Keratinocyte (primary cell): ENCODE data around the gene SARNP. TPM values are rescaled to one million over a fixed set of nuclear protein-coding genes. Genes with fewer than 3 reads are reported as not detected.
A peak's percentile ranks its signal among the peaks of the same experiment; 100 is the strongest.

Source experiments
- DNase-seq: peaks from one replicate; pipeline ENCODE4 v3.0.0-alpha.2; 2011; ENCODE audit warnings: low read depth, missing footprints, low spot score
- FAIRE-seq: peaks from 2 replicates; lab custom pipeline; 2011; peaks lifted over from hg19 to GRCh38; lab: Jason Lieb, UNC
- H2AFZ ChIP-seq: 2 replicates; pipeline ENCODE4 v1.6.0; 2012; ENCODE audit warnings: low read length, control low read depth, inconsistent platforms; ENCODE audit not compliant: control insufficient read depth
- H3K27ac ChIP-seq: 2 replicates; pipeline ENCODE4 v1.5.1; 2011; ENCODE audit warnings: low read length; ENCODE audit not compliant: control insufficient read depth, insufficient read depth
- H3K27me3 ChIP-seq: 3 replicates; pipeline ENCODE4 v1.6.0; 2011; ENCODE audit warnings: low read length; ENCODE audit not compliant: control insufficient read depth, insufficient read depth; ENCODE audit errors: extremely low read depth
- H3K36me3 ChIP-seq, 2 experiments: 2 replicates in 1 of 2; 3 replicates in 1 of 2; pipeline ENCODE4 v1.5.1; 2011; ENCODE audit warnings: low read length in 2 of 2, mild to moderate bottlenecking in 1 of 2; ENCODE audit not compliant: control insufficient read depth in 2 of 2, insufficient read depth in 2 of 2; ENCODE audit errors: extremely low read depth in 1 of 2
- H3K4me1 ChIP-seq: 3 replicates; pipeline ENCODE4 v1.5.1; 2011; ENCODE audit warnings: low read length; ENCODE audit not compliant: control insufficient read depth, insufficient read depth; ENCODE audit errors: extremely low read depth
- H3K4me2 ChIP-seq: 3 replicates; pipeline ENCODE4 v1.6.0; 2011; ENCODE audit warnings: low read depth, low read length; ENCODE audit not compliant: control insufficient read depth, insufficient read depth; ENCODE audit errors: extremely low read depth
- H3K4me3 ChIP-seq, 3 experiments: fragments of 200-600 bp in 1 of 3; sonication (generic) in 1 of 3; 2 replicates in 2 of 3; 3 replicates in 1 of 3; pipeline ENCODE4 v1.5.1; 2011 to 2016; ENCODE audit warnings: low read length in 3 of 3, mild to moderate bottlenecking in 3 of 3, control low read depth in 2 of 3, inconsistent platforms in 1 of 3, low read depth in 1 of 3, mixed read lengths in 1 of 3, mixed run types in 1 of 3, moderate library complexity in 1 of 3; ENCODE audit not compliant: control insufficient read depth in 2 of 3, insufficient read depth in 2 of 3; ENCODE audit errors: extremely low read depth in 1 of 3
- H3K79me2 ChIP-seq: 2 replicates; pipeline ENCODE4 v1.6.0; 2012; ENCODE audit warnings: low read length; ENCODE audit not compliant: control insufficient read depth, insufficient read depth
- H3K9ac ChIP-seq: 3 replicates; pipeline ENCODE4 v1.6.0; 2011; ENCODE audit warnings: low read length; ENCODE audit not compliant: control insufficient read depth, insufficient read depth; ENCODE audit errors: extremely low read depth
- H3K9me1 ChIP-seq: 3 replicates; pipeline ENCODE4 v1.6.0; 2011; ENCODE audit warnings: low read length; ENCODE audit not compliant: control insufficient read depth, insufficient read depth; ENCODE audit errors: extremely low read depth
- H3K9me3 ChIP-seq: 2 replicates; pipeline ENCODE4 v1.5.1; 2012; ENCODE audit warnings: low read depth, low read length; ENCODE audit not compliant: control insufficient read depth
- H4K20me1 ChIP-seq: 3 replicates; pipeline ENCODE4 v1.6.0; 2011; ENCODE audit warnings: low read length; ENCODE audit not compliant: control insufficient read depth, insufficient read depth; ENCODE audit errors: extremely low read depth
- EZH2 ChIP-seq: IDR thresholded peaks from one replicate; pipeline ENCODE4 v1.6.1; 2012; ENCODE audit warnings: inconsistent platforms, mild to moderate bottlenecking, low read length, moderate library complexity
- dilution Hi-C: fragments of 300-500 bp; cut with MboI; formaldehyde crosslinking; loops from one replicate; pipeline ENCODE4 v1.7.0; 2020; ENCODE audit warnings: low sequenced_read_pairs; ENCODE audit not compliant: extremely low pct_ligation_motif_present
- polyA plus RNA-seq, 5 experiments: library from polyadenylated mRNA; depleted of rRNA in 3 of 5; stranded (reverse) in 3 of 5; stranded (forward) in 1 of 5; unstranded in 1 of 5; fragments of >200 nt; gene quantifications; 1 replicate in 1 of 5; 2 replicates in 3 of 5; 3 replicates in 1 of 5; pipeline versions ENCODE4 v1.2.1 to v1.2.3, GENCODE V29; 2011 to 2012; ENCODE audit warnings: missing spikeins in 2 of 5, low read depth in 1 of 5, low replicate concordance in 1 of 5
- TF ChIP-seq, protein P1 (sequence below), 3 experiments: IDR thresholded peaks in 1 of 3; conservative IDR thresholded peaks in 1 of 3; optimal IDR thresholded peaks in 1 of 3; 2 replicates in 2 of 3; 3 replicates in 1 of 3; pipeline versions ENCODE3 to v1.5.1; 2011; ENCODE audit warnings: low read length in 3 of 3, mild to moderate bottlenecking in 3 of 3, moderate library complexity in 2 of 3, control low read depth in 1 of 3, inconsistent platforms in 1 of 3; ENCODE audit not compliant: insufficient read depth in 2 of 3; ENCODE audit errors: extremely low read depth in 1 of 3

SARNP gene
- polyA plus RNA-seq, 1 donor (not counting 4 experiments of a cell fraction or from before 2014, with no cell fraction given) = 168 TPM

DNA sequence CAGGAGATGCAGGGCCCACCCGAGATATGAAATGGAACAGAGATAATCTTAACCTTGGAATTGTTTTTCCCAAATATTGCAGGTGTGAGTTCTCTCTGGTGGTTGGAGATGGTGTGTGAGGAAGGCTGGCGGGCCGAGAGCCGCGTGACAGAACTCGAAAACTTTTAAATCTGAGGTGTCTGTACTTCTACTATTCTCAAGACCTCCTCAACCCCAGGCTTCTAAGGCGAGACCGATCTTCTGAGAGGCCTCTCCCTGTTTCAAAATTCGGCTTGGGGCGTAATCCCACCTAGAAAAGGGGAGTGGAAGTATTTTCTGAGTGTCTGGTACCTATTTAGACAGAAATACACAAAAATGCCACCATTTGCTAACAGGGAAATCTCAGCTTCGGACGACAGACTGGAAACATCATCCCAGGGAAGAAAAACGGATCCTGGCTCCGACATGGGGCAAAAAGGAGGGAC is 611 bp downstream of the SARNP start:
- no peaks in the 10 kb centered on the region for H4K20me1 ChIP-seq
- dilution Hi-C loops = no loop called here
- H3K9ac ChIP-seq = peak overlapping the region; percentile 88
- peaks cover 14% of the 10 kb centered on the region for H3K4me1 ChIP-seq
- peaks cover 21 to 29% of the 10 kb centered on the region in 2 experiments for H3K36me3 ChIP-seq
- peak overlapping the region; percentile 61 to 98 (median 93) for H3K4me3 ChIP-seq
- no peaks in the 10 kb centered on the region for H3K9me1 ChIP-seq
- H3K79me2 ChIP-seq = peaks cover 77% of the 10 kb centered on the region
- TF ChIP-seq EZH2 = no peak
- TF ChIP-seq, protein P1, sequence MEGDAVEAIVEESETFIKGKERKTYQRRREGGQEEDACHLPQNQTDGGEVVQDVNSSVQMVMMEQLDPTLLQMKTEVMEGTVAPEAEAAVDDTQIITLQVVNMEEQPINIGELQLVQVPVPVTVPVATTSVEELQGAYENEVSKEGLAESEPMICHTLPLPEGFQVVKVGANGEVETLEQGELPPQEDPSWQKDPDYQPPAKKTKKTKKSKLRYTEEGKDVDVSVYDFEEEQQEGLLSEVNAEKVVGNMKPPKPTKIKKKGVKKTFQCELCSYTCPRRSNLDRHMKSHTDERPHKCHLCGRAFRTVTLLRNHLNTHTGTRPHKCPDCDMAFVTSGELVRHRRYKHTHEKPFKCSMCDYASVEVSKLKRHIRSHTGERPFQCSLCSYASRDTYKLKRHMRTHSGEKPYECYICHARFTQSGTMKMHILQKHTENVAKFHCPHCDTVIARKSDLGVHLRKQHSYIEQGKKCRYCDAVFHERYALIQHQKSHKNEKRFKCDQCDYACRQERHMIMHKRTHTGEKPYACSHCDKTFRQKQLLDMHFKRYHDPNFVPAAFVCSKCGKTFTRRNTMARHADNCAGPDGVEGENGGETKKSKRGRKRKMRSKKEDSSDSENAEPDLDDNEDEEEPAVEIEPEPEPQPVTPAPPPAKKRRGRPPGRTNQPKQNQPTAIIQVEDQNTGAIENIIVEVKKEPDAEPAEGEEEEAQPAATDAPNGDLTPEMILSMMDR (optimal IDR thresholded peaks at IDR 0.05 in 1 of 3, IDR thresholded peaks at IDR 0.05 in 1 of 3, conservative IDR thresholded peaks at IDR 0.05 in 1 of 3; ENCODE audit: extremely low read depth in 1 of 3, insufficient read depth in 2 of 3, low read length in 3 of 3) = no peak
- DNase-seq (no peak), FAIRE-seq (no peak)
- H3K27me3 ChIP-seq = no peaks in the 10 kb centered on the region
- H3K9me3 ChIP-seq = no peaks in the 10 kb centered on the region
- peak overlapping the region; percentile 61 for H3K4me2 ChIP-seq
- H3K27ac ChIP-seq = peak overlapping the region; percentile 92
- peak overlapping the region; percentile 88 for H2AFZ ChIP-seq

DNA sequence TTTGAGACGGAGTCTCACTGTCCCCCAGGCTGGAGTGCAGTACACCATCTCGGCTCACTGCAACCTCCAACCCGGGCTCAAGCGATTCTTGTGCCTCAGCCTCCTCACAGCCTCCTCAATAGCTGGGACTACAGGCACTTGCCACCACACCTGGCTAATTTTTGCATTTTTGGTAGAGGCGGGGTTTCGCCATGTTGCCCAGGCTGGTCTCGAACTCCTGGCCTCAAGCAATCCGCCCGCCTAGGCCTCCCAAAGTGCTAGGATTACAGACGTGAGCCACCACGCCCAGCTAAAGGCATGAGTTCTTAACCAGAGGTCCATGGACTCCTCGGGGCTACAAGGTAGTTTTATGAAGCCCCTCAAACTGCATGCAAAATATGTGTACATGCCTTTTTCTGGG is 2.1 kb downstream of the SARNP start:
- H3K79me2 ChIP-seq = peaks cover 91% of the 10 kb centered on the region
- DNase-seq (no peak), FAIRE-seq (no peak)
- dilution Hi-C loops = no loop called here
- H3K4me3 ChIP-seq = peak overlapping the region; percentile 8 to 98 (median 93)
- H3K27me3 ChIP-seq = no peaks in the 10 kb centered on the region
- peak overlapping the region; percentile 61 for H3K4me2 ChIP-seq
- peak overlapping the region; percentile 15 for H3K27ac ChIP-seq
- H4K20me1 ChIP-seq = no peaks in the 10 kb centered on the region
- peak overlapping the region; percentile 20 for H3K9ac ChIP-seq
- no peak overlapping the region for H2AFZ ChIP-seq
- H3K9me1 ChIP-seq = no peaks in the 10 kb centered on the region
- H3K9me3 ChIP-seq = no peaks in the 10 kb centered on the region
- TF ChIP-seq, protein P1 (optimal IDR thresholded peaks at IDR 0.05 in 1 of 3, IDR thresholded peaks at IDR 0.05 in 1 of 3, conservative IDR thresholded peaks at IDR 0.05 in 1 of 3; ENCODE audit: extremely low read depth in 1 of 3, insufficient read depth in 2 of 3, low read length in 3 of 3) = no peak
- no peak for TF ChIP-seq EZH2
- H3K36me3 ChIP-seq = peaks cover 14 to 29% of the 10 kb centered on the region in 2 experiments
- peaks cover 14% of the 10 kb centered on the region for H3K4me1 ChIP-seq
